Fibroblast of lung (primary cell): Measurements from ENCODE around the gene RBBP5. TPM values are rescaled to one million over a fixed set of nuclear protein-coding genes. Genes with fewer than 3 reads are reported as not detected.

Source experiments
- DNase-seq, 2 donors: peaks; one replicate each; pipeline versions ENCODE4 v3.0.0 to v3.0.0-alpha.2; 2010; ENCODE audit warnings: low read depth in 2 of 2
- H2AFZ ChIP-seq: 2 replicates; pipeline ENCODE4 v1.5.1; 2012; ENCODE audit warnings: low read length, control low read depth, inconsistent platforms
- H3K27ac ChIP-seq: 2 replicates; pipeline ENCODE4 v1.5.1; 2011; ENCODE audit warnings: low read length, control low read depth; ENCODE audit not compliant: insufficient read depth
- H3K27me3 ChIP-seq: 2 replicates; pipeline ENCODE4 v1.5.1; 2011; ENCODE audit warnings: mild to moderate bottlenecking, low read length; ENCODE audit not compliant: control insufficient read depth, insufficient read depth
- H3K36me3 ChIP-seq: 2 replicates; pipeline ENCODE4 v1.5.1; 2011; ENCODE audit warnings: low read length; ENCODE audit not compliant: control insufficient read depth, insufficient read depth
- H3K4me1 ChIP-seq: 2 replicates; pipeline ENCODE4 v1.5.1; 2011; ENCODE audit warnings: low read length; ENCODE audit not compliant: control insufficient read depth, insufficient read depth; ENCODE audit errors: extremely low read depth
- H3K4me2 ChIP-seq: 2 replicates; pipeline ENCODE4 v1.5.1; 2011; ENCODE audit warnings: low read length, control low read depth; ENCODE audit not compliant: insufficient read depth; ENCODE audit errors: extremely low read depth
- H3K4me3 ChIP-seq, 4 experiments: fragments of 200-600 bp in 1 of 4; sonication (generic) in 1 of 4; replicated peaks in 1 of 4; 2 replicates each; pipeline ENCODE4 v1.5.1; 2011 to 2016; ENCODE audit warnings: low read length in 4 of 4, low read depth in 3 of 4, mild to moderate bottlenecking in 3 of 4, control low read depth in 2 of 4, inconsistent platforms in 1 of 4, mixed read lengths in 1 of 4; ENCODE audit not compliant: insufficient read depth in 1 of 4; ENCODE audit errors: control extremely low read depth in 1 of 4
- H3K79me2 ChIP-seq: 2 replicates; pipeline ENCODE4 v1.5.1; 2012; ENCODE audit warnings: mild to moderate bottlenecking, low read length, inconsistent platforms; ENCODE audit not compliant: control insufficient read depth, insufficient read depth
- H3K9ac ChIP-seq: 2 replicates; pipeline ENCODE4 v1.5.1; 2011; ENCODE audit warnings: mild to moderate bottlenecking, low read length, control low read depth; ENCODE audit not compliant: insufficient read depth
- H3K9me3 ChIP-seq: 2 replicates; pipeline ENCODE4 v1.5.1; 2012; ENCODE audit warnings: low read depth, low read length; ENCODE audit not compliant: control insufficient read depth, insufficient read depth
- H4K20me1 ChIP-seq: 2 replicates; pipeline ENCODE4 v1.5.1; 2011; ENCODE audit warnings: low read length; ENCODE audit not compliant: control insufficient read depth, insufficient read depth; ENCODE audit errors: extremely low read depth
- EZH2 ChIP-seq: IDR thresholded peaks from 2 replicates; pipeline ENCODE4 v1.5.1; 2012; ENCODE audit warnings: low read length, control low read depth, mild to moderate bottlenecking; ENCODE audit errors: missing control alignments
- polyA plus RNA-seq, 2 donors: library from polyadenylated mRNA; depleted of rRNA in 1 of 2; stranded (reverse) in 1 of 2; unstranded in 1 of 2; fragments of >200 nt; gene quantifications; 2 replicates each; pipeline ENCODE4 v1.2.1, GENCODE V29; 2011 to 2012; ENCODE audit warnings: missing spikeins in 1 of 2
- total RNA-seq: library from RNA; depleted of rRNA; stranded (reverse); fragments of >200 nt; gene quantifications from 2 replicates; pipeline ENCODE4 v1.2.1, GENCODE V29; 2014
- TF ChIP-seq, protein P1 (sequence below), 2 donors: IDR thresholded peaks in 1 of 2; conservative IDR thresholded peaks in 1 of 2; 1 replicate in 1 of 2; 2 replicates in 1 of 2; pipeline ENCODE4 v1.5.1; 2011 to 2012; ENCODE audit warnings: low read length in 2 of 2, control low read depth in 1 of 2, inconsistent platforms in 1 of 2, low read depth in 1 of 2, mild to moderate bottlenecking in 1 of 2

Gene RBBP5
- total and polyA plus RNA-seq, 2 donors (not counting 1 experiment from before 2014, with no cell fraction given): 16.4 to 19.8 TPM

DNA sequence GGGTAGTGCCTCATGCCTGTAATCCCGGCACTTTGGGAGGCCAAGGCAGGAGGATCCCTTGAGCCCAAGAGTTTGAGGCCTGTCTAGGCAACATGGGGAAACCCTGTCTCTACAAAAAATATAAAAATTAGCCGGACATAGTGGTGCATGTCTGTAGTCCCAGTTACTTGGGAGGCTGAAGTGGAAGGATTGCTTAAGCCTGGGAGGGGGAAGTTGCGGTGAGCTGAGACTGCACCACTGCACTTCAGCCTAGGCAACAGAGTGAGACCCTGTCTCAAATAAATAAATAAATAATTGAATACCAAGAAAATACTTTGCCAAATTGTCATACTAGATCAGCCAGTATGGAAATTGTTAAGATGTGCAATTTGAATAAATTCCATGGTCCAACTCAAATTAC, 5.9 kb upstream of the RBBP5 start:
- no peaks in the 10 kb centered on the region for H3K79me2 ChIP-seq
- H3K9me3 ChIP-seq: no peaks in the 10 kb centered on the region
- H3K27me3 ChIP-seq: no peaks in the 10 kb centered on the region
- H3K36me3 ChIP-seq: no peaks in the 10 kb centered on the region
- H3K9ac ChIP-seq: no peak overlapping the region
- no peak for DNase-seq
- TF ChIP-seq, protein P1, sequence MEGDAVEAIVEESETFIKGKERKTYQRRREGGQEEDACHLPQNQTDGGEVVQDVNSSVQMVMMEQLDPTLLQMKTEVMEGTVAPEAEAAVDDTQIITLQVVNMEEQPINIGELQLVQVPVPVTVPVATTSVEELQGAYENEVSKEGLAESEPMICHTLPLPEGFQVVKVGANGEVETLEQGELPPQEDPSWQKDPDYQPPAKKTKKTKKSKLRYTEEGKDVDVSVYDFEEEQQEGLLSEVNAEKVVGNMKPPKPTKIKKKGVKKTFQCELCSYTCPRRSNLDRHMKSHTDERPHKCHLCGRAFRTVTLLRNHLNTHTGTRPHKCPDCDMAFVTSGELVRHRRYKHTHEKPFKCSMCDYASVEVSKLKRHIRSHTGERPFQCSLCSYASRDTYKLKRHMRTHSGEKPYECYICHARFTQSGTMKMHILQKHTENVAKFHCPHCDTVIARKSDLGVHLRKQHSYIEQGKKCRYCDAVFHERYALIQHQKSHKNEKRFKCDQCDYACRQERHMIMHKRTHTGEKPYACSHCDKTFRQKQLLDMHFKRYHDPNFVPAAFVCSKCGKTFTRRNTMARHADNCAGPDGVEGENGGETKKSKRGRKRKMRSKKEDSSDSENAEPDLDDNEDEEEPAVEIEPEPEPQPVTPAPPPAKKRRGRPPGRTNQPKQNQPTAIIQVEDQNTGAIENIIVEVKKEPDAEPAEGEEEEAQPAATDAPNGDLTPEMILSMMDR (conservative IDR thresholded peaks at IDR 0.05 in 1 of 2, IDR thresholded peaks at IDR 0.05 in 1 of 2; ENCODE audit: low read depth in 1 of 2, low read length in 2 of 2): no peak
- TF ChIP-seq EZH2: no peak
- H3K4me2 ChIP-seq: no peak overlapping the region
- no peaks in the 10 kb centered on the region for H3K4me1 ChIP-seq
- no peak overlapping the region for H3K27ac ChIP-seq
- H4K20me1 ChIP-seq: no peaks in the 10 kb centered on the region
- H3K4me3 ChIP-seq: no peak overlapping the region
- H2AFZ ChIP-seq: no peak overlapping the region

DNA sequence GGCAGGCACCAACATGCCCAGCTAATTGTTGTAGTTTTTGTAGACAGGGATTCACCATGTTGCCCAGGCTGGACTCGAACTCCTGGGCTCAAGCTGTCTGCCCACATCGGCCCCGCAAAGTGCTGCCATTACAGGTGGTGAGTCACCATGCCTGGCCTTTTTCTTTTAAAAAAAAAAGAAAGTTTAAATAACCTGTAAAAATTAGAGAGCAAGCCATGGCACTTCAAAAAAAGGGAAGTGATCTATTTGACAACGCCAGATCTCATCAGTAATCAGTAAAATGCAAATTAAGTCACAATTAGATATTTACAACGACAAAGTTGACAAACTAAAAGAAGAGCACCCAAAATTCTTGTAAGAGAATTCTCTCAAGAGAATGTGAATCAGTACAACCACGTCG, 2.9 kb upstream of the RBBP5 start:
- Histone ChIP-seq H3K79me2 (peaks cover 20% of the 10 kb centered on the region), H3K9ac (no peak overlapping the region), H2AFZ (no peak overlapping the region), H4K20me1 (no peaks in the 10 kb centered on the region), H3K36me3 (no peaks in the 10 kb centered on the region), H3K27ac (no peak overlapping the region), H3K4me3 (no peak overlapping the region), H3K27me3 (no peaks in the 10 kb centered on the region), H3K4me1 (no peaks in the 10 kb centered on the region), H3K9me3 (no peaks in the 10 kb centered on the region), H3K4me2 (no peak overlapping the region)
- no peak for TF ChIP-seq EZH2
- TF ChIP-seq, protein P1 (conservative IDR thresholded peaks at IDR 0.05 in 1 of 2, IDR thresholded peaks at IDR 0.05 in 1 of 2; ENCODE audit: low read depth in 1 of 2, low read length in 2 of 2): no peak
- DNase-seq: no peak

DNA sequence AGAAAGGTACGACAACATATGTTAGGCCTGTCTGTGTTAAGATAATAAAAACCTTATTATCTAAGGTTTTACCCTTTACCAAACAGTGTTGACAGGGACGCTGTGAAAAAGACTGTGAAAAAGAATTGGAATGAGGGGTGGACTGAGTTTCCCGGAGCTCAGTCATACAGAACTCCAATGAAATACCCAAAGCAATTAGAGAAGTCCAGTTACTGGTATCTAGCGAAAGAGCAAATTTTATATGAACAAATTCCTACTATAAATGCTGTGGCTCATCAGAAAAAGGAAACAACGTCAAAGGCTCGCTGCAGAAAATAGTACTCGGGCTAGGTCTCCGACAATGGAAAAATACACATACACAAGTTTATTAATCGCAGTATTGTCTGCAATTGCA, 708 bp upstream of the RBBP5 start:
- Histone ChIP-seq H3K9me3 (no peaks in the 10 kb centered on the region), H3K27me3 (no peaks in the 10 kb centered on the region), H3K27ac (peak overlapping the region; percentile 95), H3K4me3 (peak overlapping the region; percentile 35 to 100 (median 66)), H3K9ac (peak overlapping the region; percentile 9), H4K20me1 (no peaks in the 10 kb centered on the region), H2AFZ (peak overlapping the region; percentile 75), H3K4me1 (no peaks in the 10 kb centered on the region), H3K79me2 (peaks cover 33% of the 10 kb centered on the region), H3K36me3 (no peaks in the 10 kb centered on the region), H3K4me2 (peak overlapping the region; percentile 80)
- TF ChIP-seq EZH2: no peak
- TF ChIP-seq, protein P1 (conservative IDR thresholded peaks at IDR 0.05 in 1 of 2, IDR thresholded peaks at IDR 0.05 in 1 of 2; ENCODE audit: low read depth in 1 of 2, low read length in 2 of 2): no peak
- no peak for DNase-seq
